Upper lobe of left lung (tissue), 4 donors: ENCODE data around the gene HS3ST5.

Experiments
- POLR2A ChIP-seq, 4 donors: fragments of 450-650 bp; IDR thresholded peaks; one replicate each; pipeline ENCODE4 v1.5.1; 2016 to 2017; ENCODE audit warnings: antibody characterized with exemption in 4 of 4, mild to moderate bottlenecking in 2 of 4
- TF ChIP-seq, protein P1 (sequence below), 6 experiments: fragments of 450-650 bp in 4 of 6; fragments of 200-600 bp in 2 of 6; sonication (generic) in 2 of 6; IDR thresholded peaks; one replicate each; pipeline ENCODE4 v1.5.1; 2016 to 2019; ENCODE audit warnings: antibody characterized with exemption in 6 of 6

DNA sequence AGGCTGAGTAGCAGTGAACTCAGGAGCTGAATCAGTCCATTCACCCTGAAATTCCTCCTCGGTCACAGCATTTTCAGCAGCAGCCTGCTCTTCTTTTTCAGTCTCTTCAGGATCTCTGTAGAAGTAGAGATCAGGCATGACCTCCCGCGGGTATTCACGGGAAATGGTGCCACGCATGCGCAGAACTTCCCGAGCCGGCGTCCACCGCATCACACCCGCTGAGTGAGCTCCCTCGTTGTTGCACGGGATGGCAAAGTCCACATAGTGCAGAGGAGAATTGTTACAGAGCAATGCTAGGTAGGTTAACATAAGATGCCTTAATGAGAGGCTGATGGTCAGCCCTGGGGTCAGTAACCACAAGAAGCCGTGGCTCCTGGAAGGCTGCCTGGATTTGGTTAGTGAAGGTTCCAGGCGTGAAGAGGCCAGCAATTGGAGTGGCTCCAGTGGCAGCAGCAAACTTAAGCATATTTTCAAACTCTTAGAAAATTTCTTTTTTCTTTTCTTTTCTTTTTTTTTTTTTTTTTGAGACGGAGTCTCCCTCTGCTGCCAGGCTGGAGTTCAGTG lies 258.4 kb downstream of the HS3ST5 start:
- TF ChIP-seq POLR2A (IDR thresholded peaks at IDR 0.05), result no peak
- TF ChIP-seq, protein P1, sequence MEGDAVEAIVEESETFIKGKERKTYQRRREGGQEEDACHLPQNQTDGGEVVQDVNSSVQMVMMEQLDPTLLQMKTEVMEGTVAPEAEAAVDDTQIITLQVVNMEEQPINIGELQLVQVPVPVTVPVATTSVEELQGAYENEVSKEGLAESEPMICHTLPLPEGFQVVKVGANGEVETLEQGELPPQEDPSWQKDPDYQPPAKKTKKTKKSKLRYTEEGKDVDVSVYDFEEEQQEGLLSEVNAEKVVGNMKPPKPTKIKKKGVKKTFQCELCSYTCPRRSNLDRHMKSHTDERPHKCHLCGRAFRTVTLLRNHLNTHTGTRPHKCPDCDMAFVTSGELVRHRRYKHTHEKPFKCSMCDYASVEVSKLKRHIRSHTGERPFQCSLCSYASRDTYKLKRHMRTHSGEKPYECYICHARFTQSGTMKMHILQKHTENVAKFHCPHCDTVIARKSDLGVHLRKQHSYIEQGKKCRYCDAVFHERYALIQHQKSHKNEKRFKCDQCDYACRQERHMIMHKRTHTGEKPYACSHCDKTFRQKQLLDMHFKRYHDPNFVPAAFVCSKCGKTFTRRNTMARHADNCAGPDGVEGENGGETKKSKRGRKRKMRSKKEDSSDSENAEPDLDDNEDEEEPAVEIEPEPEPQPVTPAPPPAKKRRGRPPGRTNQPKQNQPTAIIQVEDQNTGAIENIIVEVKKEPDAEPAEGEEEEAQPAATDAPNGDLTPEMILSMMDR (IDR thresholded peaks at IDR 0.05), result no peak
